Lung (tissue), 12 donors: ENCODE data around the gene PTPMT1. TPM values are rescaled to one million over a fixed set of nuclear protein-coding genes. Genes with fewer than 3 reads are reported as not detected.

Experiments
- ATAC-seq: fragments of 200-7000 bp; cut with Tn5 transposase; one replicate; pipeline ENCODE4 v1.9.1; 2020; ENCODE audit warnings: moderate number of reproducible peaks; ENCODE audit not compliant: insufficient read depth, low FRiP score
- DNase-seq, 3 donors: peaks; one replicate each; pipeline ENCODE4 v3.0.0-alpha.2; 2013 to 2017
- H3K27ac ChIP-seq, 2 donors: one replicate each; pipeline ENCODE4 v1.5.1; 2013; ENCODE audit warnings: mild to moderate bottlenecking in 2 of 2, moderate library complexity in 2 of 2, control low read depth in 1 of 2, inconsistent platforms in 1 of 2, low read depth in 1 of 2, low read length in 1 of 2
- H3K27me3 ChIP-seq, 3 donors: one replicate each; pipeline ENCODE4 v1.5.1; 2013; ENCODE audit warnings: low read length in 2 of 3; ENCODE audit not compliant: control insufficient read depth in 3 of 3, insufficient read depth in 3 of 3
- H3K36me3 ChIP-seq, 4 donors: one replicate each; pipeline ENCODE4 v1.5.1; 2013; ENCODE audit warnings: low read length in 4 of 4, mild to moderate bottlenecking in 1 of 4, moderate library complexity in 1 of 4; ENCODE audit not compliant: control insufficient read depth in 4 of 4, insufficient read depth in 4 of 4
- H3K4me1 ChIP-seq, 5 donors: one replicate each; pipeline ENCODE4 v1.5.1; 2013; ENCODE audit warnings: low read length in 5 of 5, mild to moderate bottlenecking in 2 of 5, moderate library complexity in 1 of 5; ENCODE audit not compliant: control insufficient read depth in 5 of 5, insufficient read depth in 5 of 5
- H3K4me3 ChIP-seq: one replicate; pipeline ENCODE4 v1.5.1; 2013; ENCODE audit warnings: mild to moderate bottlenecking, control low read depth, moderate library complexity
- H3K9ac ChIP-seq, 2 donors: one replicate each; pipeline ENCODE4 v1.5.1; 2013; ENCODE audit warnings: low read length in 2 of 2, control low read depth in 1 of 2; ENCODE audit not compliant: insufficient read depth in 1 of 2
- H3K9me3 ChIP-seq, 4 donors: one replicate each; pipeline ENCODE4 v1.5.1; 2013; ENCODE audit warnings: low read length in 3 of 4, mild to moderate bottlenecking in 1 of 4, moderate library complexity in 1 of 4; ENCODE audit not compliant: control insufficient read depth in 4 of 4, insufficient read depth in 3 of 4
- CTCF ChIP-seq: IDR thresholded peaks from 2 replicates; pipeline ENCODE4 v1.5.1; 2012; ENCODE audit warnings: mild to moderate bottlenecking; ENCODE audit errors: control extremely low read depth, extremely low read depth
- WGBS, 2 donors: extraction: QIAGEN DNeasy Blood & Tissue Kit; methylation state at CpG; one replicate each; pipeline ENCODE4 v1.1.7; 2013; 5-methylcytosine and 5-hydroxymethylcytosine counted together
- polyA plus RNA-seq, 2 donors: library from polyadenylated mRNA; stranded (reverse); fragments of 200-250 nt; gene quantifications; one replicate each; pipeline ENCODE4 v1.2.1, GENCODE V29; 2013
- total RNA-seq, 2 donors: library from RNA; depleted of rRNA in 1 of 2; stranded (reverse); fragments of >200 nt in 1 of 2; gene quantifications; one replicate each; pipeline ENCODE4 v1.2.1, GENCODE V29; 2014 to 2021
- donor health status: control.
- donor health status: control.
- donor health status: Bipolar disorder and iron deficiency.
- donor health status: healthy.
- donor health status: DM: yes; HTN: yes; CAD: no.

Gene PTPMT1
- total and polyA plus RNA-seq, 4 donors = 45.1 to 91.6 (median 68.5) TPM

- Histone ChIP-seq H3K36me3 (no peaks in the 10 kb centered on the region), H3K9ac (no peak overlapping the region), H3K27ac (no peak overlapping the region), H3K4me3 (no peak overlapping the region), H3K4me1 (peaks cover 0 to 51% (median 16%) of the 10 kb centered on the region in 5 donors), H3K9me3 (no peaks in the 10 kb centered on the region), H3K27me3 (no peaks in the 10 kb centered on the region)
- ATAC-seq (no peak), DNase-seq (no peak)
- no peak for TF ChIP-seq CTCF
- WGBS, 2 donors = 60 to 77% methylated on average over 10 of the region's 10 CpGs
Observed at GRCh38 chr11:47516984-47517853, 48.2 kb upstream of the PTPMT1 start.

- DNase-seq = peak in 1 of 3 donors; percentile 5
- H3K4me3 ChIP-seq = no peak overlapping the region
- H3K9me3 ChIP-seq = no peaks in the 10 kb centered on the region
- no peak for ATAC-seq
- H3K4me1 ChIP-seq = peaks cover 3 to 54% (median 17%) of the 10 kb centered on the region in 5 donors
- TF ChIP-seq CTCF = no peak
- peak overlapping the region in 1 of 2 donors; percentile 13 for H3K27ac ChIP-seq
- 27 to 51% methylated on average over 3 of the region's 3 CpGs for WGBS, 2 donors
- H3K27me3 ChIP-seq = no peaks in the 10 kb centered on the region
- H3K9ac ChIP-seq = peak overlapping the region in 1 of 2 donors; percentile 49
- no peaks in the 10 kb centered on the region for H3K36me3 ChIP-seq
Observed at GRCh38 chr11:47518212-47518964, 47.0 kb upstream of the PTPMT1 start.

- Histone ChIP-seq H3K4me3 (no peak overlapping the region), H3K36me3 (no peaks in the 10 kb centered on the region), H3K27me3 (no peaks in the 10 kb centered on the region), H3K9me3 (no peaks in the 10 kb centered on the region), H3K4me1 (peaks cover 12 to 30% (median 21%) of the 10 kb centered on the region in 5 donors), H3K9ac (peak overlapping the region; percentile 33 to 40), H3K27ac (peak overlapping the region; percentile 85 to 88)
- WGBS, 2 donors = 5 to 8% methylated on average over 3 of the region's 3 CpGs
- ATAC-seq (peak; percentile 78), DNase-seq (peak; percentile 47 to 68 (median 65))
- no peak for TF ChIP-seq CTCF
Observed at GRCh38 chr11:47523490-47524225, 41.7 kb upstream of the PTPMT1 start.
